Neutrophil (primary cell): ENCODE results near the gene GADD45G.

Experiments
- H3K27ac ChIP-seq: fragments of 200-600 bp; sonication (generic); 2 replicates; pipeline ENCODE4 v1.5.1; 2016; ENCODE audit warnings: mild to moderate bottlenecking, moderate library complexity
- H3K27me3 ChIP-seq: fragments of 200-600 bp; sonication (generic); 2 replicates; pipeline ENCODE4 v1.6.0; 2016; ENCODE audit warnings: mild to moderate bottlenecking
- H3K36me3 ChIP-seq: fragments of 200-600 bp; sonication (generic); 2 replicates; pipeline ENCODE4 v1.5.1; 2017
- H3K4me1 ChIP-seq, 2 experiments: fragments of 200-600 bp in 1 of 2; sonication (generic) in 1 of 2; 1 replicate in 1 of 2; 2 replicates in 1 of 2; pipeline versions ENCODE4 v1.5.1 to v1.6.1; 2013 to 2016; ENCODE audit warnings: low read depth in 1 of 2, low read length in 1 of 2, mild to moderate bottlenecking in 1 of 2, moderate library complexity in 1 of 2; ENCODE audit not compliant: control insufficient read depth in 1 of 2, insufficient read depth in 1 of 2
- H3K4me3 ChIP-seq, 2 experiments: fragments of 200-600 bp in 1 of 2; sonication (generic) in 1 of 2; 1 replicate in 1 of 2; 2 replicates in 1 of 2; pipeline ENCODE4 v1.5.1; 2013 to 2016; ENCODE audit warnings: low read depth in 1 of 2, low read length in 1 of 2, mild to moderate bottlenecking in 1 of 2, moderate library complexity in 1 of 2
- H3K9me3 ChIP-seq: fragments of 200-600 bp; sonication (generic); 2 replicates; pipeline ENCODE4 v1.5.1; 2016
- CTCF ChIP-seq: fragments of 200-600 bp; sonication (generic); IDR thresholded peaks from 2 replicates; pipeline ENCODE4 v1.5.1; 2016; ENCODE audit warnings: antibody characterized with exemption

The GADD45G gene

DNA sequence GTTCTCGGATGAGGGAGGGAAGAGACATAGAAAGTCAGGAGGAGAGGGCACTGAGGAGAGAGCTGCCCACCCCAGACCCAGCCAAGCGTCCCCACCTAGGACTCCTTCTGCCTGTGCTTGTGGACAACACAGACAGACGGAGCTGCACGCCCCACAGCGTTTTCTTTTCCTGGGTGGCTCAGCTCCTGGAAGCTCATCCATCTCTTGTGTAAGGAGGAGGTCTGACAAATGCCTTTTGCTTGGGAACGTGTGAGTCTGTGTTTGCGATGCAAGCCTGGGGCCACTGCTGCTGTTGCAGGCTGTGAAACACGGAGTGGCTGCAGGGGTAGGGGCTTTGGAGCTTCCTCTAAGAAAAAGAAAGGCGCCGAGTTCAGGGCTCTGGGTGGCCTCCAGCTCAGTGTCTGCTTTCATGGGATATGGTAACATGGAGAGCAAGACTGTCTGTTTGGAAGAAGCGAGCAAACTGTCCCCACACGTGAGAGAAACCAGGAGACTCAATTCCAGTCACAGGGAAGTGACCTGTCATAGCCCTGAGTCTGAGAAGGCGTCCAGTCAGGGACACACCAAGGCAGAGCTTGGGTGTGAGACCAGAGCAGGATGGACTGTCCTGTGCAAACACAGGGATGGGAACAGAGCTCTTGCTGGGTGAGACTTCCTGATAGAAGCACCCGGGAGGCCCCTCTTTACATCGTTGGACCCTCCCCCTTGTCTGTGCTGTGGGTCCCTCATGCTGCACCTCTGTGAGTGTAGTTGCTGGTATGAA is 42.7 kb downstream of the GADD45G start:
- Histone ChIP-seq H3K36me3 (no peaks in the 10 kb centered on the region), H3K4me3 (no peak overlapping the region), H3K27me3 (no peaks in the 10 kb centered on the region), H3K27ac (no peak overlapping the region), H3K4me1 (peaks cover 9% of the 10 kb centered on the region in 2 experiments), H3K9me3 (no peaks in the 10 kb centered on the region)
- no peak for TF ChIP-seq CTCF

GRCh38 chr9:89648247-89649000 is 43.6 kb downstream of the GADD45G start:
- Histone ChIP-seq H3K36me3 (no peaks in the 10 kb centered on the region), H3K4me1 (peaks cover 9% of the 10 kb centered on the region in 2 experiments), H3K4me3 (no peak overlapping the region), H3K9me3 (no peaks in the 10 kb centered on the region), H3K27me3 (no peaks in the 10 kb centered on the region), H3K27ac (no peak overlapping the region)
- TF ChIP-seq CTCF, result no peak

DNA sequence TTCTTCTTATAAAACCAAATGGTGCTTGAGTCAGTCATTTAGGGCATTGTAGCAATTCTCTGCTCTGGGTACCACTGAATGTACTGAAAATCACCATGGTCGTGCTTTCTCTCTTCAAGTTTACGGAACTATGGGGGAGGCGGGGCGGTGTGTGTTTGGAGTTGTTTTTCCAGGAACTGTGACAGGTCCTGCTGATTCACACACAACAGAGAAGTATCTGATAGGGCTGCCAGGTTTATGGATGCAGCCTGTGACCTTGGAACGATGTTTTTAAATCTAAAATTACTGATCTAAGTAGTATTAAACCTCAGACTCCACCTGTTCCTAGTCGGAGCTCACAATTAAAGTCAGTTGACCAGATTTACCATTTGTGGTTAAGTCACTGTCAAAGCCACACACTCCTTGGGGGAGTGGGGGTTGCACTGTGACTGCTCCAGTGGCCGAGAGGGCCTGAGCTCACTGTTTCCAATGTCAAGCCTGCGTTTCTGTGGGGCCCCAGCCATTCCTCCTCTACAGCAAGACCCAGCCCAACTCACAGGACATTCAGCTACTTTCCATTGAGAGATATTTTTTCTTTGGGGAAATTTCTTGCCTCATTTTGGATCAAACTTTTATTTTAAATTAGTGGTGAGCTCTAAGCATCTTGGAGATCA is 44.4 kb downstream of the GADD45G start:
- TF ChIP-seq CTCF, result no peak
- Histone ChIP-seq H3K9me3 (no peaks in the 10 kb centered on the region), H3K27me3 (no peaks in the 10 kb centered on the region), H3K4me3 (no peak overlapping the region), H3K36me3 (no peaks in the 10 kb centered on the region), H3K27ac (no peak overlapping the region), H3K4me1 (peaks cover 13% of the 10 kb centered on the region in 2 experiments)

DNA sequence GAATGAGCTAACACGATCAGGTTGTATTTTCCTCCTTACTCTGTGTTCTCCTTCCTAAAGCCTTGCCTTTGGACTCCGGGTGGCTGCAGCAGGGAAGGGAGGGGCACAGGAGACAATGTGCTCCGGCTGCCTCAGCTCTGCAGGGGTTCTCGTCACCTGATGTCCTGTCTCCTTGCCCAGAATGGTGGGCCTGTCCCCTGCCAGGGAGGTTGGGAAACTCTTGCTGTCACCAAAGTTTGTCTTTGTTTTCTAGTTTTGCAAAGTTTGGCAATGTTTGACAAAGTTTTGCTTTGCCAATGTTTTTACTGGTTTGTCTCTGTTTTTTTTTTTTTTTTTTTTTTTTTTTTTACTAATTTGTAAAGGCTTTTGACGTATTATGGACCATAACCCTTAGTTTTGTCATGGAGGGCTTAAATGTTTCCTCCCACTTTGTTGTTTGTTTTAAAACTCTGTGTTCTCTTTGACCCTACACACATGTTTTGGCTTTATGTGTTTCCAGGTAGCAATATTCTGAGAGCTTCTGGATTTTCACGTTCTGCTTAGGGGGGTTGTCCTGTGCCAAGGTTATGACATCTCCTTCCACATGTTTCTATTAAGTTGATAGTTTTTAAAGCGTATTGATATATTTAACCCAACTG is 49.3 kb downstream of the GADD45G start:
- Histone ChIP-seq H3K27ac (peak overlapping the region; percentile 99), H3K4me3 (no peak overlapping the region), H3K27me3 (no peaks in the 10 kb centered on the region), H3K4me1 (peaks cover 59 to 63% of the 10 kb centered on the region in 2 experiments), H3K36me3 (no peaks in the 10 kb centered on the region), H3K9me3 (no peaks in the 10 kb centered on the region)
- TF ChIP-seq CTCF, result no peak
